ENCODE results near the gene DYNC1H1. TPM values are rescaled to one million over a fixed set of nuclear protein-coding genes. Genes with fewer than 3 reads are reported as not detected.

The DYNC1H1 gene
- 264 TPM for polyA plus RNA-seq (2013, experiment 1 of 2)
- polyA plus RNA-seq (2013, experiment 2 of 2) = 177 TPM

DNA sequence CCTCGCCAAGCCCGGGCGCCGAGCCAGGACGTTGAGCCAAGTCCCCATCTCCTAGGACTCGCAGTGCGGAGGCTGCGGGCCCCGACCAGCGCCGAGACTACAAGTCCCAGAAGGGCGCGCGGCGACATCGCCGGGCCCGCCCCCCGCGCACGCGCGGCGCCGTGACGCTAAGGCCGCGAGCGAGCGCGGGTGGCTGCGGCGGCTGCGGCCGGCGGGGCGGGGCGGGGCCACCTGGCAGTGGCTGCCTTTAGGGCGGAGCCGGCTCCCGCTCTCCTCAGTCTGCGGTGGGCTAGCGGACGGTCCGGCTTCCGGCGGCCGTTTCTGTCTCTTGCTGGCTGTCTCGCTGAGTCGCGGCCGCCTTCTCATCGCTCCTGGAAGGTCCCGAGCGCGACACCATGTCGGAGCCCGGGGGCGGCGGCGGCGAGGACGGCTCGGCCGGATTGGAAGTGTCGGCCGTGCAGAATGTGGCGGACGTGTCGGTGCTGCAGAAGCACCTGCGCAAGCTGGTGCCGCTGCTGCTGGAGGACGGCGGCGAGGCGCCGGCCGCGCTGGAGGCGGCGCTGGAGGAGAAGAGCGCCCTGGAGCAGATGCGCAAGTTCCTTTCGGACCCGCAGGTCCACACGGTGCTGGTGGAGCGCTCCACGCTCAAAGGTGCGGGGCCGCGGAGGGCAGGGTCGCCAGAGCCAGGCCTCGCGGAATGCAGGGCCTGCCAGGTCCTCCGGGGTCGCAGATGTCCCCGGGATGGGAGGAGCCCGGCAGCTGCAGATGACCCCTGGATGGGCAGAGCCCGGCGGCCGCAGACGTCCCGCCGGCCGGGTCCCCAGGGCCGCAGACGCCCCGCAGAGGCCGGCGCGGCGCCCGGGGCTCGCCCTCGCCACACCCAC, at the start of gene DYNC1H1:
Gene DYNC1H1 (plus strand): TSS at position 277 of the 884 bp plus-strand sequence. CDS start 119 bp downstream, at position 396.
- Histone ChIP-seq H3K27ac (ENCODE audit: low read depth, low read length, severe bottlenecking) (peak within 1 kb of the TSS; percentile 83), H3K36me3 (ENCODE audit: control insufficient read depth, insufficient read depth, low read length) (peaks cover 17% of the 10 kb centered on the region), H3K4me1 (ENCODE audit: control insufficient read depth, insufficient read depth, low read length, poor library complexity, severe bottlenecking) (peaks cover 10% of the 10 kb centered on the region), H3K9me3 (ENCODE audit: control insufficient read depth, low read length) (no peaks in the 10 kb centered on the region), H3K4me3 (ENCODE audit: extremely low read depth, insufficient read depth, low read length, poor library complexity, severe bottlenecking) (peak within 1 kb of the TSS; percentile 99)
- 0% methylated on average over 89 to 97 of the region's 115 CpGs for WGBS, 2 experiments (ENCODE audit: insufficient coverage in 2 of 2)

- Histone ChIP-seq H3K4me1 (ENCODE audit: control insufficient read depth, insufficient read depth, low read length, poor library complexity, severe bottlenecking) (peaks cover 7% of the 10 kb centered on the region), H3K4me3 (ENCODE audit: extremely low read depth, insufficient read depth, low read length, poor library complexity, severe bottlenecking) (no peak overlapping the region), H3K36me3 (ENCODE audit: control insufficient read depth, insufficient read depth, low read length) (peaks cover 34% of the 10 kb centered on the region), H3K27ac (ENCODE audit: low read depth, low read length, severe bottlenecking) (no peak overlapping the region), H3K9me3 (ENCODE audit: control insufficient read depth, low read length) (no peaks in the 10 kb centered on the region)
- WGBS, 2 experiments (ENCODE audit: insufficient coverage in 2 of 2) = 94 to 97% methylated on average over 13 to 19 of the region's 23 CpGs
These were observed 48.2 kb upstream of the DYNC1H1 start for GRCh38 chr14:101915871-101916815.

- 81 to 88% methylated on average over 17 to 18 of the region's 18 CpGs for WGBS, 2 experiments (ENCODE audit: insufficient coverage in 2 of 2)
- H3K4me1 ChIP-seq (ENCODE audit: control insufficient read depth, insufficient read depth, low read length, poor library complexity, severe bottlenecking) = peaks cover 7% of the 10 kb centered on the region
- H3K9me3 ChIP-seq (ENCODE audit: control insufficient read depth, low read length) = no peaks in the 10 kb centered on the region
- no peak overlapping the region for H3K27ac ChIP-seq (ENCODE audit: low read depth, low read length, severe bottlenecking)
- H3K36me3 ChIP-seq (ENCODE audit: control insufficient read depth, insufficient read depth, low read length) = peaks cover 28% of the 10 kb centered on the region
- H3K4me3 ChIP-seq (ENCODE audit: extremely low read depth, insufficient read depth, low read length, poor library complexity, severe bottlenecking) = no peak overlapping the region
These were observed 47.5 kb upstream of the DYNC1H1 start for GRCh38 chr14:101916816-101917412.

- WGBS, 2 experiments (ENCODE audit: insufficient coverage in 2 of 2) = 47 to 57% methylated on average over 17 of the region's 17 CpGs
- peaks cover 24% of the 10 kb centered on the region for H3K36me3 ChIP-seq (ENCODE audit: control insufficient read depth, insufficient read depth, low read length)
- H3K4me3 ChIP-seq (ENCODE audit: extremely low read depth, insufficient read depth, low read length, poor library complexity, severe bottlenecking) = no peak overlapping the region
- H3K27ac ChIP-seq (ENCODE audit: low read depth, low read length, severe bottlenecking) = no peak overlapping the region
- no peaks in the 10 kb centered on the region for H3K9me3 ChIP-seq (ENCODE audit: control insufficient read depth, low read length)
- H3K4me1 ChIP-seq (ENCODE audit: control insufficient read depth, insufficient read depth, low read length, poor library complexity, severe bottlenecking) = peaks cover 7% of the 10 kb centered on the region
These were observed 46.9 kb upstream of the DYNC1H1 start for GRCh38 chr14:101917413-101918017.

GRCh38 chr14:101918065-101918989, 46.0 kb upstream of the DYNC1H1 start:
- WGBS, 2 experiments (ENCODE audit: insufficient coverage in 2 of 2) = 27 to 31% methylated on average over 5 to 8 of the region's 22 CpGs
- H3K36me3 ChIP-seq (ENCODE audit: control insufficient read depth, insufficient read depth, low read length) = peaks cover 17% of the 10 kb centered on the region
- no peak overlapping the region for H3K4me3 ChIP-seq (ENCODE audit: extremely low read depth, insufficient read depth, low read length, poor library complexity, severe bottlenecking)
- H3K9me3 ChIP-seq (ENCODE audit: control insufficient read depth, low read length) = no peaks in the 10 kb centered on the region
- H3K4me1 ChIP-seq (ENCODE audit: control insufficient read depth, insufficient read depth, low read length, poor library complexity, severe bottlenecking) = peaks cover 7% of the 10 kb centered on the region
- H3K27ac ChIP-seq (ENCODE audit: low read depth, low read length, severe bottlenecking) = no peak overlapping the region

DNA sequence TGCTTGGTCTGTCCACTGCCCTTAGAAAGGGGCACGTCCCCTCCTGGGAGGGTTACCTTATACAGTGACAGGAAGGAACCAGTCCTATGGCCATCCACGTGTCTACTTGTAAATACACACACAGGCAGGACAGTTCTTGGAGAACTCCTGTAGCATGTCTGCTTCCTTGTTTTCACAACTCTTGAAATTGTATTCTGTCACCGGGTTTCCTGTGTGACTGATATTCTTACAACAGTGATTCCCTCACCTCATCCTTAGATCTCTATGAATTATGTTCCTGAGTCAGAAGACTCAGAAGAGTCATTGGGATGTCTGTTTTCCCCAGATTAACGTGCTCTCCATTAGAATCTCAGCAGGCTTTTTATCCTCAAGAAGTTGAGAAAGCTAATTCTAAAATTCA, 44.1 kb upstream of the DYNC1H1 start:
- no peak overlapping the region for H3K4me3 ChIP-seq (ENCODE audit: extremely low read depth, insufficient read depth, low read length, poor library complexity, severe bottlenecking)
- no peaks in the 10 kb centered on the region for H3K9me3 ChIP-seq (ENCODE audit: control insufficient read depth, low read length)
- H3K4me1 ChIP-seq (ENCODE audit: control insufficient read depth, insufficient read depth, low read length, poor library complexity, severe bottlenecking) = peaks cover 7% of the 10 kb centered on the region
- H3K36me3 ChIP-seq (ENCODE audit: control insufficient read depth, insufficient read depth, low read length) = peaks cover 11% of the 10 kb centered on the region
- H3K27ac ChIP-seq (ENCODE audit: low read depth, low read length, severe bottlenecking) = no peak overlapping the region
- WGBS, 2 experiments (ENCODE audit: insufficient coverage in 2 of 2) = 82 to 89% methylated on average over 4 of the region's 4 CpGs

- Histone ChIP-seq H3K4me3 (ENCODE audit: extremely low read depth, insufficient read depth, low read length, poor library complexity, severe bottlenecking) (no peak overlapping the region), H3K9me3 (ENCODE audit: control insufficient read depth, low read length) (no peaks in the 10 kb centered on the region), H3K4me1 (ENCODE audit: control insufficient read depth, insufficient read depth, low read length, poor library complexity, severe bottlenecking) (peaks cover under 1% of the 10 kb centered on the region), H3K27ac (ENCODE audit: low read depth, low read length, severe bottlenecking) (no peak overlapping the region), H3K36me3 (ENCODE audit: control insufficient read depth, insufficient read depth, low read length) (peaks cover 14% of the 10 kb centered on the region)
- 82 to 86% methylated on average over 5 to 6 of the region's 7 CpGs for WGBS, 2 experiments (ENCODE audit: insufficient coverage in 2 of 2)
These were observed 41.5 kb upstream of the DYNC1H1 start for GRCh38 chr14:101922866-101923265.

- no peak overlapping the region for H3K27ac ChIP-seq (ENCODE audit: low read depth, low read length, severe bottlenecking)
- no peak overlapping the region for H3K4me3 ChIP-seq (ENCODE audit: extremely low read depth, insufficient read depth, low read length, poor library complexity, severe bottlenecking)
- no peaks in the 10 kb centered on the region for H3K4me1 ChIP-seq (ENCODE audit: control insufficient read depth, insufficient read depth, low read length, poor library complexity, severe bottlenecking)
- 93 to 98% methylated on average over 25 to 33 of the region's 33 CpGs for WGBS, 2 experiments (ENCODE audit: insufficient coverage in 2 of 2)
- H3K9me3 ChIP-seq (ENCODE audit: control insufficient read depth, low read length) = no peaks in the 10 kb centered on the region
- H3K36me3 ChIP-seq (ENCODE audit: control insufficient read depth, insufficient read depth, low read length) = peaks cover 14% of the 10 kb centered on the region
These were observed 39.2 kb upstream of the DYNC1H1 start for GRCh38 chr14:101925152-101925551.

- WGBS, 2 experiments (ENCODE audit: insufficient coverage in 2 of 2) = 86 to 92% methylated on average over 6 to 8 of the region's 8 CpGs
- H3K27ac ChIP-seq (ENCODE audit: low read depth, low read length, severe bottlenecking) = no peak overlapping the region
- H3K4me1 ChIP-seq (ENCODE audit: control insufficient read depth, insufficient read depth, low read length, poor library complexity, severe bottlenecking) = no peaks in the 10 kb centered on the region
- no peaks in the 10 kb centered on the region for H3K9me3 ChIP-seq (ENCODE audit: control insufficient read depth, low read length)
- H3K36me3 ChIP-seq (ENCODE audit: control insufficient read depth, insufficient read depth, low read length) = peaks cover 12% of the 10 kb centered on the region
- H3K4me3 ChIP-seq (ENCODE audit: extremely low read depth, insufficient read depth, low read length, poor library complexity, severe bottlenecking) = no peak overlapping the region
These were observed 38.3 kb upstream of the DYNC1H1 start for GRCh38 chr14:101926085-101926484.
